SK-N-MC (cell line): ENCODE results near the gene CREB5.

Experiments used
- DNase-seq: peaks from one replicate; pipeline ENCODE4 v3.0.0-alpha.2; 2011; ENCODE audit warnings: low read depth, low spot score
- H3K27ac ChIP-seq: fragments of 200-600 bp; sonication (generic); 2 replicates; pipeline ENCODE4 v1.5.1; 2016; ENCODE audit warnings: mixed run types
- H3K36me3 ChIP-seq: fragments of 200-600 bp; sonication (generic); 2 replicates; pipeline ENCODE4 v1.6.1; 2017; ENCODE audit warnings: antibody characterized with exemption, low read length, mixed read lengths; ENCODE audit not compliant: insufficient read depth
- H3K4me3 ChIP-seq: fragments of 200-600 bp; sonication (generic); 2 replicates; pipeline ENCODE4 v1.5.1; 2016
- H3K9ac ChIP-seq: fragments of 200-600 bp; sonication (generic); 2 replicates; pipeline ENCODE4 v1.8.0; 2017; ENCODE audit warnings: mixed run types, mixed read lengths; ENCODE audit not compliant: insufficient read length
- H3K9me3 ChIP-seq: fragments of 200-600 bp; sonication (generic); 2 replicates; pipeline ENCODE4 v1.6.1; 2017; ENCODE audit warnings: low read depth, mild to moderate bottlenecking, antibody characterized with exemption, low read length, moderate library complexity, mixed read lengths
- EZH2 ChIP-seq: fragments of 200-600 bp; sonication (generic); IDR thresholded peaks from one replicate; pipeline ENCODE4 v1.6.1; 2017; ENCODE audit warnings: antibody characterized with exemption
- FOXP2 ChIP-seq: optimal IDR thresholded peaks from 2 replicates; pipeline ENCODE3; 2011; ENCODE audit warnings: mild to moderate bottlenecking, moderate library complexity; ENCODE audit not compliant: insufficient read depth; ENCODE audit errors: extremely low read length, control extremely low read depth
- POLR2AphosphoS5 ChIP-seq: IDR thresholded peaks from 2 replicates; pipeline ENCODE4 v1.6.1; 2012; ENCODE audit warnings: mild to moderate bottlenecking, low read depth, low read length, borderline replicate concordance

Gene CREB5

GRCh38 chr7:28762651-28763050 is 350.3 kb downstream of the CREB5 start:
- H3K9ac ChIP-seq: no peak overlapping the region

DNA sequence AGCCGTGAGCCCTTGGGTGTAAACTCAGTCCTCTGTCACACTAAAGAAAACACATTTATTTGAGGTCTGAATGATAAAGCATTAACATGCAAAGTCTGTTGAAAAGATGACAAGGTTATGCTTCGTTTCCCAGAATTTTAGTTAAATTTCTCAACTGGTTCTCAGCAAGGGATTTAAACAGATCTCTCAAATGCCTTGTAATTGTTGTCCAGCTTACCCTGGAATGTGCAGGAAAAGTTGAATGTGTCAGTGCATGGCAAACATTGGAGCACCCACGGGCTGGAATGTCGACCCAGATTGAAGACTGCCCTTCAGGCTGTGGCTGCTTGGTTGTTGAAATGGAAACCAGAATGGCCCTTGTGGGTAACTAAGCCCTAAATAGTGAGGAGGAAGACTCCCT is 354.0 kb downstream of the CREB5 start:
- no peak for TF ChIP-seq POLR2AphosphoS5
- no peak for TF ChIP-seq EZH2
- no peak for TF ChIP-seq FOXP2
- H3K4me3 ChIP-seq: no peak overlapping the region
- H3K36me3 ChIP-seq: no peaks in the 10 kb centered on the region
- no peak overlapping the region for H3K27ac ChIP-seq
- DNase-seq: no peak
- H3K9me3 ChIP-seq: no peaks in the 10 kb centered on the region
- no peak overlapping the region for H3K9ac ChIP-seq

More at GRCh38 chr7:28762651-28763050, 350.3 kb downstream of the CREB5 start:
- Histone ChIP-seq H3K9me3 (no peaks in the 10 kb centered on the region), H3K4me3 (no peak overlapping the region), H3K36me3 (no peaks in the 10 kb centered on the region), H3K27ac (no peak overlapping the region)
- TF ChIP-seq FOXP2 (no peak), POLR2AphosphoS5 (no peak), EZH2 (no peak)
- no peak for DNase-seq

DNA sequence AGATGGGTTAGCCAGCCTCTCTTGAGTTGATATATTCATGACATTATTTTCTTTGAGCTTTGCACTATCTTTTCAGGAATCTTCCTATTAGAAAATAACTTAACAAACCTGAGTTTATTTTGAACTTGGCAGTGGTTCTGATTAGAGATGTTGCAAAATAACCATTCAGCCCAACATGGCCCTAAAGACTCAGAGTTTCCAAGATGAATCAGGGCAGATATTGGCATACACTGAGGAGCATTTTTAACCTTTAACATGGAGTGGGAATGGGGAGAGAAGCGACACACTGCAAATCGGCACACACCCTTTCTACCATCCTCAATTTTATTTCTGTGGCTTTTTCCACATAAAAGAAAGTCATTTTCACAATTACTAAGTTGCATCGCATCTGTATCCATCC is 355.0 kb downstream of the CREB5 start:
- no peak overlapping the region for H3K27ac ChIP-seq
- TF ChIP-seq EZH2 (no peak), POLR2AphosphoS5 (no peak), FOXP2 (no peak)

DNA sequence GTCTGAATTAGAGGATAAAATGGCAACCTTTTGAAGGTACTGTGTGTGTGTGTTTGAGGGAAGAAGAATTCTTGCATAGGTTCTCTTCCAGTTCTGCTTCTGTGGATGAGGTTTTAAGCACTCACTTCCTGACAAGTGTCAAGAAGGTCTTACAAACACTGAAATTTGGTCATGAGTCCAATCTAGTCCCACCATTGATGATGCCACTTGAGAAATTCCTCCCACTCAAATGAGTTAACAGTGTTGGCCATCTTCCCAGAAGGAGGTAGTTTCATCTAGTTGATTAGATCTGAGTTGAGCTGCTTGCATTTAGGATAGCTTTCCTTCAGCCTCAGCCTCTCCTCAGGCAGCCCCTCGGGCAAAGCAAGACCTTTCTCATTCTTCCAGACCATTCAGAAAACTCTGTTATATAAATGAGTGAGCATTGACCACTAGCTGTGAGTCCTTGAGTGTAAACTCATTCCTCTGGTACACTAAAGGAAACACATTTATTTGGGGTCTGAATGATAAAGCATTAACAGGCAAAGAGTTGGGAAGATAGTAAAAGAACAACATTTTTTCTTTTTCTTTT is 356.3 kb downstream of the CREB5 start:
- TF ChIP-seq EZH2 (no peak), FOXP2 (no peak), POLR2AphosphoS5 (no peak)
- no peak overlapping the region for H3K27ac ChIP-seq
- H3K9me3 ChIP-seq: no peaks in the 10 kb centered on the region
- no peak overlapping the region for H3K9ac ChIP-seq
- no peak overlapping the region for H3K4me3 ChIP-seq
- no peak for DNase-seq
- H3K36me3 ChIP-seq: no peaks in the 10 kb centered on the region

More for the DNA sequence above, 355.0 kb downstream of the CREB5 start:
- Histone ChIP-seq H3K9me3 (no peaks in the 10 kb centered on the region), H3K4me3 (no peak overlapping the region), H3K9ac (no peak overlapping the region), H3K36me3 (no peaks in the 10 kb centered on the region)
- no peak for DNase-seq

GRCh38 chr7:28771906-28772622 is 359.7 kb downstream of the CREB5 start:
- no peaks in the 10 kb centered on the region for H3K9me3 ChIP-seq
- H3K9ac ChIP-seq: no peak overlapping the region
- no peak for TF ChIP-seq FOXP2
- no peak for TF ChIP-seq POLR2AphosphoS5
- no peak for TF ChIP-seq EZH2
- no peak overlapping the region for H3K4me3 ChIP-seq
- DNase-seq: no peak
- no peaks in the 10 kb centered on the region for H3K36me3 ChIP-seq
- no peak overlapping the region for H3K27ac ChIP-seq

- no peak overlapping the region for H3K9ac ChIP-seq
- H3K36me3 ChIP-seq: no peaks in the 10 kb centered on the region
- H3K27ac ChIP-seq: no peak overlapping the region
- TF ChIP-seq EZH2 (no peak), FOXP2 (no peak), POLR2AphosphoS5 (no peak)
- H3K4me3 ChIP-seq: no peak overlapping the region
- DNase-seq: no peak
- no peaks in the 10 kb centered on the region for H3K9me3 ChIP-seq
Observed at GRCh38 chr7:28773423-28774145, 361.3 kb downstream of the CREB5 start.

DNA sequence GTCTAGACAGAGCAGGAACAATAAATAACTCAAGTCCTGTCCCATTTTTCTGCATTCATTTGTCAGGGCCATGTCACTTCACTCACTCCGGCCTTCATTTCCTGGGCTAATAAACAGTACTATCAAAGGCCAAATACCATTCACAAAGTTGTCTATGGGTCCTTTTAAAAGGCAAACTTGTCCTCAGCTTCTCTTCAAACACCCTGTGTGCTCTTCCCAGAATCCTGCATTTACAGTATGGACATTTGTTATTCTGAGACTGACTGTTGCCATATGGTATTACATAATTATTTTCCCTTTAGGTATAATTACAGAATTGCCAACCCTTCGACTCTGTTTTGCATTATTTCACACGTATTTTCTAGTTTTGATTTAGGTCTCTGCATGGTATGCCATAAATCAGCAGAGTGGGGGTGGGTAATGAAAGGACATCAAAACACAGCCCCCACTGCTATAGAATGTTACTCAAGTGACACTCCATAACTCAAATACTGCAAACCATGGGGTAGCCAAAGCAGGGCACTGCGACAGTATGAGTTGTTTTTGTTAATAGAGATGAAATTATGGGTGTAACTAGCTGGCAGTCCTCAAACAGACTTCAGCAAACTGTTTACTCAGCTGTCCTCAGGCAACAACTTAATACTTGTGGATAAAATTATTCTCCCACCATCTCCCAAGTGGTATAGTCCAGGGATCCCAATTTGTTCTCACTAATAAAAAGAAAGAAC is 362.1 kb downstream of the CREB5 start:
- Histone ChIP-seq H3K9ac (no peak overlapping the region), H3K4me3 (peak overlapping the region; percentile 23; the same call in 1 of the 2 replicates), H3K36me3 (no peaks in the 10 kb centered on the region), H3K9me3 (no peaks in the 10 kb centered on the region), H3K27ac (no peak overlapping the region)
- TF ChIP-seq POLR2AphosphoS5 (no peak), FOXP2 (peak; percentile 25)
- DNase-seq: no peak

DNA sequence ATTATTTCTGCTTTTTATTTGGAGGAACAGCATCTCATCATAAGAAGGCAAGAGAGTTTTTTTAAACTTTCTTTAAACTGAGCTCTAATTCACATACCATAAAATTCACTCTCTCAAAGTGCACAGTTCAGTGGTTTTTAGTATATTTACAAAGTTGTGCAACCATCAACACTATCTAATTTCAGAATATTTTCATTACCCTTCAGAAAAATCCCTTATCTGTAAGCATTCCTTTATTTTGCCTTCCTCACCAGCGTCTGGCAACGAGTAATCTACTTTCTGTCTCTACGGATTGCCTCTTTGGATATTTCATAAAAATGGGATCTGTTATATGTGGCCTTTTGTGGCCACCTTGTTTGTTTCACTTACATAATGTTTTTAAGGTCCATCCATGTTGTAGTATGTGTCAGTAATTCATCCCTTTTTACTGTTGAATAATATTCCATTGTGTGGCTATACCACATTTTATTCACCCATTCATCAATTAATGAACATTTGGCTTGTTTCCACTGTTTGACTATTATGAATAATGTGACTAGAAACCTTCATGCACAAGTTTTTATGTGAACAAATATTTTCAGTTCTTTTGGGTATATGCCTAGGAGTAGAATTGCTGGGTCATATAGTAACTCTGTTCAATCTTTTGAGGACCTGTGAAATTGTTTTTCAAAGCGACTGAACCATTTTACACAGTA is 364.3 kb downstream of the CREB5 start:
- Histone ChIP-seq H3K36me3 (no peaks in the 10 kb centered on the region), H3K9me3 (no peaks in the 10 kb centered on the region), H3K27ac (no peak overlapping the region), H3K4me3 (no peak overlapping the region), H3K9ac (no peak overlapping the region)
- TF ChIP-seq EZH2 (no peak), POLR2AphosphoS5 (no peak), FOXP2 (no peak)
- DNase-seq: no peak

- Histone ChIP-seq H3K27ac (no peak overlapping the region), H3K9me3 (no peaks in the 10 kb centered on the region), H3K9ac (no peak overlapping the region), H3K4me3 (no peak overlapping the region), H3K36me3 (no peaks in the 10 kb centered on the region)
- DNase-seq: no peak
- TF ChIP-seq POLR2AphosphoS5 (no peak), FOXP2 (no peak), EZH2 (no peak)
Observed at GRCh38 chr7:28778786-28779185, 366.5 kb downstream of the CREB5 start.
